ENCODE measurements around the gene RO60.

GRCh38 chr1:193016788-193017187 lies 42.6 kb upstream of the RO60 start:
- TF ChIP-seq CTCF (conservative IDR thresholded peaks at IDR 0.05; ENCODE audit: low read depth, low read length) (no peak), RAD21 (IDR thresholded peaks at IDR 0.05; ENCODE audit: low read length) (no peak), USF2 (IDR thresholded peaks at IDR 0.05; ENCODE audit: low read depth, low read length) (no peak), POLR2A (IDR thresholded peaks at IDR 0.05; ENCODE audit: low read depth, low read length) (no peak), MXI1 (IDR thresholded peaks at IDR 0.05; ENCODE audit: borderline replicate concordance, low read depth, low read length) (no peak), ELK1 (IDR thresholded peaks at IDR 0.05; ENCODE audit: borderline replicate concordance, low read depth, low read length) (no peak), RFX5 (IDR thresholded peaks at IDR 0.05; ENCODE audit: low read depth, low read length) (no peak)
